ENCODE data around the gene FHOD3.

The FHOD3 gene

DNA sequence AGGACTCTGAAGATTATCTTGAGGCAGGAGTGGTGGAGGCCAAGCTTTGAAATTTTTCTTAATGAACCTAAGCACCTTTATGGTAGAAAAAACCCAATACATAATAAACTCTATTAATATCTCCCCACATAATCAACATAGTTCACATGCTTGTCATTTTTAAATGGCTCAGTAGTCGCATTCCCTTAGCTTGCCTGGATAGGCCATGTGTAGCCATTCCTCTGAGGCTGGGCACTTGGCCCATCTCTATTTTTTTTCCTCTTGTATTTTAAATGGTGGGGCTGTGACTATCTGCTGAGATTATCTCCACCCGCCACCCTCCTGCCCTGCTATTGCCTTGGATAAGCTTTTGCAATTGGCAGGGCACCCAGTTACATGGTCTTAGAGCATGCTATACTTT lies 143.1 kb downstream of the FHOD3 start:
- TF ChIP-seq FOXM1 (IDR thresholded peaks at IDR 0.05; ENCODE audit: borderline replicate concordance, low read depth): no peak
- peak; percentile 28; the same call in 1 of the 2 replicates for TF ChIP-seq TEAD4 (IDR thresholded peaks at IDR 0.05)
- no peak for TF ChIP-seq CEBPB (IDR thresholded peaks at IDR 0.05)
- TF ChIP-seq ZBTB7A (IDR thresholded peaks at IDR 0.05; ENCODE audit: low read depth): no peak
- TF ChIP-seq TAF1 (IDR thresholded peaks at IDR 0.05; ENCODE audit: low read depth): no peak
- TF ChIP-seq MAX (IDR thresholded peaks at IDR 0.05): no peak

DNA sequence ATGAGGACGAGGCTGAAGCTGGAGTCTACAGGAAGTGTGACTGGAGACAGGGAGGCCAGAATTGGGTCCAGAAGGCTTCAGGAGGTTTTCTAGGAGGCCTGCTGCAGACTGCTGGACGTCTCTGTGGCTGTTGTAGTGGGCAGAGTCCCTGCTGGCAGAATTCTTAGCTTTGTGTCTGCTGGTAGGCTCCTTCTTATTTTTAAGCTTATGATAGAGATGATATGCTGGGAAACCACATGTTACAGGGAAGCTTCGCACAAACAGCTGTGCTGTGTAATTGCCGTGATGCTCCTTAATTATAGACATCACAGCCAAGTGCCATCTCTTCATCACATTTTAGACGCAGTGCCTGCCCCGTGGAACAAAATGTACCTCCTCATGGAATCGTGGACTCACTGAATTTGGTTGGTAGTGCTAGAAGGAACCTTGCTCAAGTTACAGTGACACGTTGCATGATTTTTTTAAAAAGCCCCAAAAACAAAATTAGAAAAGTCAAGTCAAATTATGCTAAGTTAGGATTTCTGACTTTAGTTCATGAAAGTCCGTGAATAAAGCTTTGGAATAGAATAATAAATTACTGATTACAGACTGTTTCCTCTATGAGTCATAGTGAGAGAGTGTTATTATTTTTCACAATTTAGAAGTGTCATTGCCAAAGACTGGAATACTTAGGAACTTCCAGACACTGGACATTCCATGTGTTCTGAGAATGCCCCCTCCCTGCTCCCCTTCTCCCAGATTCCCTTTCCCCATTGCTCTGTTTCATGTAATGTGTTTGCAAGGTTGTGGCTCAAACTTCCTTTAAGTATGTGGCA lies 144.1 kb downstream of the FHOD3 start:
- TF ChIP-seq FOXM1 (IDR thresholded peaks at IDR 0.05; ENCODE audit: borderline replicate concordance, low read depth): no peak
- TF ChIP-seq, protein P1, sequence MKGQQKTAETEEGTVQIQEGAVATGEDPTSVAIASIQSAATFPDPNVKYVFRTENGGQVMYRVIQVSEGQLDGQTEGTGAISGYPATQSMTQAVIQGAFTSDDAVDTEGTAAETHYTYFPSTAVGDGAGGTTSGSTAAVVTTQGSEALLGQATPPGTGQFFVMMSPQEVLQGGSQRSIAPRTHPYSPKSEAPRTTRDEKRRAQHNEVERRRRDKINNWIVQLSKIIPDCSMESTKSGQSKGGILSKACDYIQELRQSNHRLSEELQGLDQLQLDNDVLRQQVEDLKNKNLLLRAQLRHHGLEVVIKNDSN (IDR thresholded peaks at IDR 0.05): no peak
- TF ChIP-seq TEAD4 (IDR thresholded peaks at IDR 0.05): no peak
- TF ChIP-seq CREB1 (IDR thresholded peaks at IDR 0.05; ENCODE audit: low read depth): no peak
- TF ChIP-seq EGR1 (IDR thresholded peaks at IDR 0.05): no peak
- no peak for TF ChIP-seq YY1 (IDR thresholded peaks at IDR 0.05; ENCODE audit: low read depth)
- no peak for TF ChIP-seq TAF1 (IDR thresholded peaks at IDR 0.05; ENCODE audit: low read depth)

DNA sequence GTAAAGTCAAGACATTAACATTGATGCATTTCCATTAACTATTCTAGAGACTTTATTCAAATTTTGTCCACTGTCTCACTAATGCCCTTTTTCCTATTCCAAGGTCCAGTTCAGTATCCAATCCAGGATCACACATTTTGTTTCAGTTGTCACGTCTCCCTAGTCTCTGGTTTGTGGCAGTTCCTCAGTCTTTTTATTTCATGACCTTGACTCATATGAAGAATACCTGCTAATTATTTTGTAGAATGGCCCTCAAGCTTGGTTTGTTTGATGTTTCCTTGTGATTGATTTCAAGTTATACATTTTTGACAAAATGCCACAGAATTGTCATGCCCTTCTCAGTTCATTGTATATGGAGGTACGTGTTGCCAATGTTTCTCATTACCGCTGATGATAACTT lies 145.2 kb downstream of the FHOD3 start:
- TF ChIP-seq EP300 (IDR thresholded peaks at IDR 0.05; ENCODE audit: borderline replicate concordance): no peak
- TF ChIP-seq RAD21 (IDR thresholded peaks at IDR 0.05; ENCODE audit: low read depth): no peak
- TF ChIP-seq CEBPB (IDR thresholded peaks at IDR 0.05): no peak
- TF ChIP-seq TEAD4 (IDR thresholded peaks at IDR 0.05): no peak
- no peak for TF ChIP-seq YY1 (IDR thresholded peaks at IDR 0.05; ENCODE audit: low read depth)
- TF ChIP-seq, protein P2, sequence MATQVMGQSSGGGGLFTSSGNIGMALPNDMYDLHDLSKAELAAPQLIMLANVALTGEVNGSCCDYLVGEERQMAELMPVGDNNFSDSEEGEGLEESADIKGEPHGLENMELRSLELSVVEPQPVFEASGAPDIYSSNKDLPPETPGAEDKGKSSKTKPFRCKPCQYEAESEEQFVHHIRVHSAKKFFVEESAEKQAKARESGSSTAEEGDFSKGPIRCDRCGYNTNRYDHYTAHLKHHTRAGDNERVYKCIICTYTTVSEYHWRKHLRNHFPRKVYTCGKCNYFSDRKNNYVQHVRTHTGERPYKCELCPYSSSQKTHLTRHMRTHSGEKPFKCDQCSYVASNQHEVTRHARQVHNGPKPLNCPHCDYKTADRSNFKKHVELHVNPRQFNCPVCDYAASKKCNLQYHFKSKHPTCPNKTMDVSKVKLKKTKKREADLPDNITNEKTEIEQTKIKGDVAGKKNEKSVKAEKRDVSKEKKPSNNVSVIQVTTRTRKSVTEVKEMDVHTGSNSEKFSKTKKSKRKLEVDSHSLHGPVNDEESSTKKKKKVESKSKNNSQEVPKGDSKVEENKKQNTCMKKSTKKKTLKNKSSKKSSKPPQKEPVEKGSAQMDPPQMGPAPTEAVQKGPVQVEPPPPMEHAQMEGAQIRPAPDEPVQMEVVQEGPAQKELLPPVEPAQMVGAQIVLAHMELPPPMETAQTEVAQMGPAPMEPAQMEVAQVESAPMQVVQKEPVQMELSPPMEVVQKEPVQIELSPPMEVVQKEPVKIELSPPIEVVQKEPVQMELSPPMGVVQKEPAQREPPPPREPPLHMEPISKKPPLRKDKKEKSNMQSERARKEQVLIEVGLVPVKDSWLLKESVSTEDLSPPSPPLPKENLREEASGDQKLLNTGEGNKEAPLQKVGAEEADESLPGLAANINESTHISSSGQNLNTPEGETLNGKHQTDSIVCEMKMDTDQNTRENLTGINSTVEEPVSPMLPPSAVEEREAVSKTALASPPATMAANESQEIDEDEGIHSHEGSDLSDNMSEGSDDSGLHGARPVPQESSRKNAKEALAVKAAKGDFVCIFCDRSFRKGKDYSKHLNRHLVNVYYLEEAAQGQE (IDR thresholded peaks at IDR 0.05; ENCODE audit: low read depth): no peak
- TF ChIP-seq MAX (IDR thresholded peaks at IDR 0.05): no peak
- TF ChIP-seq ZBTB7A (IDR thresholded peaks at IDR 0.05; ENCODE audit: low read depth): no peak
- TF ChIP-seq FOXM1 (IDR thresholded peaks at IDR 0.05; ENCODE audit: borderline replicate concordance, low read depth): no peak
- TF ChIP-seq, protein P1 (IDR thresholded peaks at IDR 0.05): no peak
- TF ChIP-seq TAF1 (IDR thresholded peaks at IDR 0.05; ENCODE audit: low read depth): no peak

DNA sequence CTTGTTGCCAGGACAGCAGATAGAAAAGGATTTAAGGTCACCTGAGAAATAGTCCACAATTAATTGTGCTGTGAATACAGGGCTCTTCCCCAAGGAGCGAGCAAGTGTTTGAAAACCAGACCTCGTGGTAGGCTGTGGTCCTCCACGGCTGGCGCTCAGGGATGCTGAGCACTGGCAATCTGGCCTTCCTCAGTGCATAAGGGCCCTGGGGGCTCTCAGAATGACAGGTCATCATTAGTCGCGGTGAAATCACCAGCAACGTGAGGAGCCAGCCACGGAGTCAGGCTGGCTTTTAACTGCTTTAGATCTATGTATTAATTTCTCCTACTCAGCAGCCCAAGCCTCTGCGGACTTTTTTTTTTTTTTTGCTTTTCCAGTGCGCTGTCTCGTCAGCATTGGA lies 148.5 kb downstream of the FHOD3 start:
- TF ChIP-seq, protein P1 (IDR thresholded peaks at IDR 0.05): no peak
- no peak for TF ChIP-seq TAF1 (IDR thresholded peaks at IDR 0.05; ENCODE audit: low read depth)
- no peak for TF ChIP-seq EGR1 (IDR thresholded peaks at IDR 0.05)
- no peak for TF ChIP-seq TCF12 (IDR thresholded peaks at IDR 0.05; ENCODE audit: low read depth)
- no peak for TF ChIP-seq FOXM1 (IDR thresholded peaks at IDR 0.05; ENCODE audit: borderline replicate concordance, low read depth)
- no peak for TF ChIP-seq ZBTB7A (IDR thresholded peaks at IDR 0.05; ENCODE audit: low read depth)
- TF ChIP-seq NFIC (IDR thresholded peaks at IDR 0.05): no peak
- no peak for TF ChIP-seq CREB1 (IDR thresholded peaks at IDR 0.05; ENCODE audit: low read depth)
- TF ChIP-seq, protein P2 (IDR thresholded peaks at IDR 0.05; ENCODE audit: low read depth): no peak
- TF ChIP-seq RAD21 (IDR thresholded peaks at IDR 0.05; ENCODE audit: low read depth): no peak
- no peak for TF ChIP-seq YY1 (IDR thresholded peaks at IDR 0.05; ENCODE audit: low read depth)
- no peak for TF ChIP-seq EP300 (IDR thresholded peaks at IDR 0.05; ENCODE audit: borderline replicate concordance)
- TF ChIP-seq CEBPB (IDR thresholded peaks at IDR 0.05): no peak
- TF ChIP-seq MAX (IDR thresholded peaks at IDR 0.05): no peak
- no peak for TF ChIP-seq TEAD4 (IDR thresholded peaks at IDR 0.05)

Measured in Ishikawa (cell line).